Astrocyte (in vitro differentiated cells and primary cell): Measurements from ENCODE around the gene UTP11.

Experiments
- EZH2 ChIP-seq: IDR thresholded peaks from 2 replicates; pipeline ENCODE4 v1.6.1; 2012; ENCODE audit warnings: mild to moderate bottlenecking, low read length, inconsistent platforms; ENCODE audit not compliant: insufficient read depth
- TF ChIP-seq, protein P1 (sequence below): IDR thresholded peaks from 2 replicates; pipeline ENCODE4 v1.5.1; 2011; ENCODE audit warnings: low read depth, mild to moderate bottlenecking, inconsistent platforms, low read length, moderate library complexity; ENCODE audit not compliant: insufficient read depth

DNA sequence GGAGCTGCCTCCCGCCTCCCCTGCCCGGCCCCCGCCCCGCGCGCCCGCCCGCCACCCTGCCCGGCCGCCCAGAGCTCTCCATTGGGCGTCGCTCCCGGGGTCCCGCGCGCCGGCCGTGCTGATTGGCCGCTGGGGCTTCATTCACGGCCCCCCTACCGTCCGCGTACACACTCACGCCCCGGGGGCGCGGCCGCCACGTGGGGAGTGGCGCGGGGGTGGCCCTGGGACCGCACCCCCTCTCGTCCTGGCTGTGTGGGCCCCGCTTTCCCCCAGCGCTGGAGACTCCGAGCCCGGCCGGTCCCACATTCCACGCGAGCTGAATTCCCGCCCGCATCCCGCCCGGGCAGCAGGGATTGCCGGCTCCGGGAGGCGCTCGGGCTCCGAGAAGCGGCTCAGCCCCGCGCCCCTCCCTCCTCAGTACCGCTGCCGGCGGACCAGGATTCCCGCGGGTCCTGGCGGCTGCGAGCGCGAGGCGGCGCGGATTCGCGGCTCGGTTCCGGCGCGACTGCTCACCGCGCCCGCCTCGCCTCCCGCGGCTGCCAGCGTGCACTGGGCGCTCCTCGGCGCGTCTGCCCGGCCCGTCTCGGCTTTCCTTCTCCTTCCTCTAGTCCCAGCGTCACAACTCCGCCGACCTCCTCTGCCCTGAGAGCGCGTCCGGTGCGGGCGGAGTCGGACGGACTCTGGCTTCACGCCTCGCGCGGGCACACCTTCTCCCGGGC, 34.5 kb downstream of the UTP11 start:
- TF ChIP-seq, protein P1, sequence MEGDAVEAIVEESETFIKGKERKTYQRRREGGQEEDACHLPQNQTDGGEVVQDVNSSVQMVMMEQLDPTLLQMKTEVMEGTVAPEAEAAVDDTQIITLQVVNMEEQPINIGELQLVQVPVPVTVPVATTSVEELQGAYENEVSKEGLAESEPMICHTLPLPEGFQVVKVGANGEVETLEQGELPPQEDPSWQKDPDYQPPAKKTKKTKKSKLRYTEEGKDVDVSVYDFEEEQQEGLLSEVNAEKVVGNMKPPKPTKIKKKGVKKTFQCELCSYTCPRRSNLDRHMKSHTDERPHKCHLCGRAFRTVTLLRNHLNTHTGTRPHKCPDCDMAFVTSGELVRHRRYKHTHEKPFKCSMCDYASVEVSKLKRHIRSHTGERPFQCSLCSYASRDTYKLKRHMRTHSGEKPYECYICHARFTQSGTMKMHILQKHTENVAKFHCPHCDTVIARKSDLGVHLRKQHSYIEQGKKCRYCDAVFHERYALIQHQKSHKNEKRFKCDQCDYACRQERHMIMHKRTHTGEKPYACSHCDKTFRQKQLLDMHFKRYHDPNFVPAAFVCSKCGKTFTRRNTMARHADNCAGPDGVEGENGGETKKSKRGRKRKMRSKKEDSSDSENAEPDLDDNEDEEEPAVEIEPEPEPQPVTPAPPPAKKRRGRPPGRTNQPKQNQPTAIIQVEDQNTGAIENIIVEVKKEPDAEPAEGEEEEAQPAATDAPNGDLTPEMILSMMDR, result no peak
- TF ChIP-seq EZH2, result peak; percentile 24
